HG03108 (cell line): Measurements from ENCODE around the gene TPRA1.
A peak's percentile ranks its signal among the peaks of the same experiment; 100 is the strongest.

Experiments used
- ATAC-seq: cut with Tn5 transposase; IDR thresholded peaks from one replicate; pipeline ENCODE4 v1.9.1; 2021; ENCODE audit warnings: moderate library complexity; ENCODE audit not compliant: unreplicated experiment

Gene TPRA1

GRCh38 chr3:127590593-127591465, at the start of gene TPRA1:
Gene TPRA1, minus strand, starts transcription at chr3:127590733. Its CDS starts 10,587 bp downstream, at chr3:127580146.
- ATAC-seq, result peak; percentile 59

DNA sequence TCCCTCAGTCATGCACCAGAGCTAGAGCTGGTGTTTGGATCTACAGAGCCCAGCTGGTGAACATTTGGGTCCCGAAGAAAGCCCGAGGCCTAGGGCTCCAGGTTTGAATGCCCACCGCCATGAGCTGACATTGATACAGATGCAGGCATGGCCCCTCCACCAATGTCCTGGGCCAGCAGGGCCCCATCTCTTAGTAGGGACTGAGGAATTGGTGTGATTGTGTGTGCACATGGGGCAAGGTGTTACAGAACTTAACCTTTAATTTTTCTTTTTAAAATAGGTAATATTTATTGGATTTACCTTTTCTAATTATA, 49.5 kb upstream of the TPRA1 start:
- no peak for ATAC-seq

DNA sequence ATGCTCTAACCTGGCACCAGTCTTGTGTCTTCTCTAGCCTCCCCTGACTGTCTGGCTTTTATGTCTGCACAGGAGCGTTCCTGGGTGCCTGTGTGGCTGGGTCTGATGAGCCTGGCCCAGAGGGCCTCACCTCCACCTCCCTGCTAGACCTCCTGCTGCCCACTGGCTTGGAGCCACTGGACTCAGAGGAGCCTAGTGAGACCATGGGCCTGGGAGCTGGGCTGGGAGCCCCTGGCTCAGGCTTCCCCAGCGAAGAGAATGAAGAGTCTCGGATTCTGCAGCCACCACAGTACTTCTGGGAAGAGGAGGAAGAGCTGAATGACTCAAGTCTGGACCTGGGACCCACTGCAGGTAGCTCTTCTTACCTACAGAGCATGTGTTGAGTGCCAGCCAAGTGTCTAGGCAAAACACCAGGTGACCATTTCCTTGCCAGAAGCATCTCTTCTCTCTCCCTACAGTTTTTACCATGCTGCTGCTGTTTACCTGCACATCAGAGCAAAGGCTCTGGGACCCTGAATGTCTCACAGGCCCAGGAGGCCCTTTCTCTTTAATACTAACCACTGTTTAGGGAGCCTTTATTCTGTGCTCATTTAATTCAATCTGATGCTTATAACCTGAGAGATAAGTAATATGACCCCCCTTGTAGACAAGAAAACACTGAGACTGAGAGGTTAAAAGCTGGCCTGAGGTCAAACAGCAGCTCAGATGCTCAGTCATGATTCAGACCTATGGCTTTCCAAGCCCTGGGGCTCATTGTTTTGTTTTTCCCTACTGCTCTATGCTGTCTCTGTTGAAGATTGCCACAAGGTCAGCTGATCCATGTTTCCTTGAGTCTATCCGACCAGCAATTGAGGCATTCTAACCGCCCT, 48.9 kb upstream of the TPRA1 start:
- ATAC-seq, result no peak

DNA sequence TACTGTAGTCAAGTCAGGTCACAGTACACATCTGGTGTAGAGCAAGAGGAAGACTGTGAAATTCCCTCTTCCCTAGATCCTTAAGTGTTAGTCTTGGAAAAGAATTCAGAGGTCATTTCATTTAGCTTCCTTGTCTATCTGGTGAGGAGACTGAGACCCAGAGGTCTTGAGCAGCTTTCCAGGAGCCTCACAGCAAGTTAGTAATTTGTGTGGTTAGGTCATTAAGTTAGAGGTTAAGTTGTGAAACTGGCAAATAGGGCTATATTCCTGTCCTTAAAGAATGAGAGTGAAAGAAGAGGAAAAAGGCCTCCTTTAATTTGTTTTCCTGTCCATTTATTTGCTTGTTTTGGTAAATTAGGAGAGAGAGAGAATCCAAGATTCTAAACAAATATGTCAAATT, 47.4 kb upstream of the TPRA1 start:
- no peak for ATAC-seq

- ATAC-seq, result no peak
Observed at GRCh38 chr3:127637546-127637945, 47.0 kb upstream of the TPRA1 start.

- ATAC-seq, result no peak
Observed at GRCh38 chr3:127634653-127635052, 44.1 kb upstream of the TPRA1 start.

GRCh38 chr3:127632035-127632820, 41.7 kb upstream of the TPRA1 start:
- no peak for ATAC-seq

GRCh38 chr3:127630811-127631714, 40.5 kb upstream of the TPRA1 start:
- no peak for ATAC-seq

GRCh38 chr3:127629467-127630403, 39.2 kb upstream of the TPRA1 start:
- ATAC-seq, result no peak

GRCh38 chr3:127628788-127629466, 38.4 kb upstream of the TPRA1 start, which contains the start of gene PODXL2:
Gene PODXL2, plus strand, starts transcription at chr3:127629185. Its CDS starts 35 bp downstream, at chr3:127629220.
- ATAC-seq, result no peak

GRCh38 chr3:127628426-127628787, 37.9 kb upstream of the TPRA1 start:
- no peak for ATAC-seq

GRCh38 chr3:127625821-127626220, 35.3 kb upstream of the TPRA1 start:
- no peak for ATAC-seq

GRCh38 chr3:127624063-127624462, 33.5 kb upstream of the TPRA1 start:
- no peak for ATAC-seq

DNA sequence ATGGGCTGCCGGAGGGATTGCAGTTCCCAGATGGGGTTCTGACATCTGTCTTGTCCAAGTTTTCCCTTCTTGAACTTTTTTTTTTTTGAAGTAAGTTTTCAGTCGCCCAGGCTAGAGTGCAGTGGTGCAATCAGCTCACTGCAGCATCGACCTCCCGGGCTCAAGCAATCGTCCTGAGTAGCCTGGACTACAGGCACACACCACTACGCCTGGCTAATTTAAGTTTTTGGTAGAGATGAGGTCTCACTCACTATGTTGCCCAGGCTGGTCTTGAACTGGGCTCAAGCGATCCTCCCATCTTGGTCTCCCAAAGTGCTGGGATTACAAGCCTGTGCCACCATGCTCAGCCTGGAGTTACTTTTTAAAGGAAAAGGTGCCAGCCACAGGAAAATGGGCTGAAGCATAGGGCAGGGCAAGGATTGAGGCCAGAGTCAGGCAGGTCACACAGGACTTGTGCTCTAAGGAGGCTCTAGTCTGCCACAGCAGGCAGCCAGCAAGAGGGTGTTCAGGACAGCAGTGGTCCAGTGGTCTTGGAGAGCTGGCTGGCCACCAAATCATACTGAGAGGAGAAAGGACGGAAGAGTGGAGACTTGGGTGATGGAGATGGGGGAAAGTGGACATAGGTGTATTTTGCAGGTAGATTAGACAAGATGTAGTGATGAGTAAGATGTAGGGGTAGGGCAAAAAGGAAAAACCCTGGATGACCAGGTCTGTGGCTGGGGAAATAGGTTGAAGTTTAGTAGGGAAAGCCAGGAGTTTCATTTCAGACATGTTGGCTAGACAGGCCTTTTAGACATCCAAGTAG, 32.4 kb upstream of the TPRA1 start:
- no peak for ATAC-seq

DNA sequence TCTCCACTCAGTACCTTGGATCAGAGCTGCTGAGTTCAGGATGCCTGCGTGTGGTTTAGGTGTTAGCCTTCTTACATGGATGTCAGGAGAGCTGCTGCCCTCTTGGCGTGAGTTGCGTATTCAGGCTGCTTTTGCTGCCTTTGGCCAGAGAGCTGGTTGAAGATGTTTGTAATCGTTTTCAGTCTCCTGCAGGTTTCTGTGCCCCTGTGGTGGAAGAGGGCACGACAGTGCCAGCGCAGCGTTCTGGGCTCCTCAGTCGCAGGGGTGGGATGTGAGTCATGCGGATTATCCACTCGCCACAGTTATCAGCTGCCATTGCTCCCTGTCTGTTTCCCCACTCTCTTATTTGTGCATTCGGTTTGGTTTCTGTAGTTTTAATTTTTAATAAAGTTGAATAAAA, 31.5 kb upstream of the TPRA1 start:
- no peak for ATAC-seq

DNA sequence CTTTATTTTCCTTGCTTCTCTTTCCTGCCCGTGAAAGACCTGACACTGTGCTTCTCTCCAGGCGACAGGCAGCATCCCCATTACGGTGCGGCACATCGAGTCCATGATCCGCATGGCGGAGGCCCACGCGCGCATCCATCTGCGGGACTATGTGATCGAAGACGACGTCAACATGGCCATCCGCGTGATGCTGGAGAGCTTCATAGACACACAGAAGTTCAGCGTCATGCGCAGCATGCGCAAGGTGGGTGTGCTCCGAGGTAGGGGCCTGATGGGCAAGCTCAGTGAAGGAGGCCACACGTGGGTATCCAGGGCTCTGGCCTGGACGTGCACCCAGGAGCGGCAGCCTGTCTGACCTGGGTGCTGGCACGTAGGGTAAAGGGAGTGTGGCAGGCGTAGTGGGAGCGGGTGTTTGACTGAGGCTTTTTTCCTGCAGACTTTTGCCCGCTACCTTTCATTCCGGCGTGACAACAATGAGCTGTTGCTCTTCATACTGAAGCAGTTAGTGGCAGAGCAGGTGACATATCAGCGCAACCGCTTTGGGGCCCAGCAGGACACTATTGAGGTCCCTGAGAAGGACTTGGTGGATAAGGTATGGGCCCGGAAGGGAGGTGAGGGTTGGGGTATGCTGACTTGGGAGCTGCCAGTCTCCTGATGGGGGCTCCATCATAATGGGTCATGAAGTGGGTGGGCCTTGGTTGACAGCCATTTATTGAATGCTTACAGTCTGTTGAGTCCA, 30.3 kb upstream of the TPRA1 start:
- ATAC-seq, result no peak

GRCh38 chr3:127618891-127619290, 28.4 kb upstream of the TPRA1 start:
- no peak for ATAC-seq
